H1 (cell line): ENCODE data around the gene SLC38A2. TPM values are rescaled to one million over a fixed set of nuclear protein-coding genes. Genes with fewer than 3 reads are reported as not detected.

Experiments used
- CTCF ChIA-PET: fragments of 300-600 bp; sonication (Branson Sonifier 250); formaldehyde crosslinking; loops from one replicate; lab custom pipeline; 2021; ENCODE audit not compliant: partially characterized antibody; lab: Charles Lee
- POLR2A ChIA-PET: fragments of 300-600 bp; sonication (Branson Sonifier 250); formaldehyde crosslinking; loops from one replicate; lab custom pipeline; 2021; ENCODE audit warnings: inconsistent platforms; ENCODE audit not compliant: partially characterized antibody; lab: Charles Lee
- DNase-seq, 2 experiments: peaks; one replicate each; pipeline versions ENCODE4 v3.0.0 to v3.0.0-alpha.2; 2010 to 2022; ENCODE audit warnings: low spot score in 2 of 2, low read depth in 1 of 2, mixed read lengths in 1 of 2
- FAIRE-seq: peaks from 2 replicates; lab custom pipeline; 2011; peaks lifted over from hg19 to GRCh38; lab: Jason Lieb, UNC
- H2AFZ ChIP-seq: 2 replicates; pipeline ENCODE4 v1.8.1; 2012; ENCODE audit warnings: low read length, inconsistent platforms
- H2AK5ac ChIP-seq: 2 replicates; pipeline ENCODE4 v1.6.1; 2013; ENCODE audit warnings: low read depth, low read length
- H2BK120ac ChIP-seq: replicated peaks from 2 replicates; pipeline ENCODE3; 2013; ENCODE audit warnings: low read depth, low read length, inconsistent platforms
- H2BK12ac ChIP-seq: 2 replicates; pipeline ENCODE4 v1.6.1; 2013; ENCODE audit warnings: low read depth, low read length
- H2BK15ac ChIP-seq: 2 replicates; pipeline ENCODE4 v1.6.1; 2013; ENCODE audit warnings: low read length
- H2BK20ac ChIP-seq: 2 replicates; pipeline ENCODE4 v1.6.1; 2013; ENCODE audit warnings: low read length
- H2BK5ac ChIP-seq: 2 replicates; pipeline ENCODE4 v1.6.1; 2013; ENCODE audit warnings: low read depth, low read length
- H3K14ac ChIP-seq: 2 replicates; pipeline ENCODE4 v1.6.1; 2013; ENCODE audit warnings: inconsistent platforms; ENCODE audit not compliant: insufficient read length
- H3K18ac ChIP-seq: 2 replicates; pipeline ENCODE4 v1.6.1; 2013; ENCODE audit warnings: low read length; ENCODE audit errors: extremely low read depth
- H3K23ac ChIP-seq: 2 replicates; pipeline ENCODE4 v1.6.1; 2013; ENCODE audit warnings: inconsistent platforms; ENCODE audit not compliant: insufficient read length
- H3K23me2 ChIP-seq: 2 replicates; pipeline ENCODE4 v1.6.1; 2013; ENCODE audit warnings: low read depth, low read length
- H3K27ac ChIP-seq: 2 replicates; pipeline ENCODE4 v1.6.1; 2011; ENCODE audit warnings: low read depth, low read length, inconsistent platforms
- H3K27me3 ChIP-seq, 4 experiments: replicated peaks in 1 of 4; 1 replicate in 1 of 4; 2 replicates in 3 of 4; pipeline versions ENCODE4 v1.6.1 to v1.8.1; 2011 to 2013; ENCODE audit warnings: low read length in 3 of 4, mild to moderate bottlenecking in 3 of 4, inconsistent platforms in 2 of 4, mixed read lengths in 2 of 4, moderate library complexity in 1 of 4; ENCODE audit not compliant: control insufficient read depth in 3 of 4, insufficient read depth in 3 of 4; ENCODE audit errors: extremely low read depth in 1 of 4
- H3K36me3 ChIP-seq, 4 experiments: 2 replicates each; pipeline versions ENCODE4 v1.6.1 to v1.8.1; 2011 to 2013; ENCODE audit warnings: mild to moderate bottlenecking in 4 of 4, low read length in 3 of 4, moderate library complexity in 2 of 4, control low read depth in 1 of 4, inconsistent platforms in 1 of 4; ENCODE audit not compliant: insufficient read depth in 4 of 4, control insufficient read depth in 2 of 4
- H3K4ac ChIP-seq: replicated peaks from 2 replicates; pipeline ENCODE3; 2013; ENCODE audit warnings: low read length, low read depth, mixed read lengths, inconsistent platforms; ENCODE audit not compliant: insufficient read length
- H3K4me1 ChIP-seq, 4 experiments: replicated peaks in 1 of 4; 1 replicate in 1 of 4; 2 replicates in 3 of 4; pipeline versions ENCODE4 v1.6.1 to v1.8.1; 2011 to 2013; ENCODE audit warnings: low read length in 3 of 4, inconsistent platforms in 2 of 4, mixed read lengths in 1 of 4; ENCODE audit not compliant: insufficient read depth in 4 of 4, control insufficient read depth in 3 of 4
- H3K4me2 ChIP-seq, 2 experiments: 2 replicates each; pipeline versions ENCODE4 v1.6.1 to v1.8.1; 2011 to 2013; ENCODE audit warnings: low read depth in 2 of 2, low read length in 2 of 2, control low read depth in 1 of 2, inconsistent platforms in 1 of 2, mild to moderate bottlenecking in 1 of 2; ENCODE audit not compliant: insufficient read depth in 1 of 2
- H3K4me3 ChIP-seq, 4 experiments: fragments of 200-600, 300-600 bp in 1 of 4; sonication (generic), shearing (Covaris generic), sonication (Bioruptor Twin) in 1 of 4; 2 replicates each; pipeline versions ENCODE4 v1.5.1 to v1.8.1; 2011 to 2016; ENCODE audit warnings: low read length in 4 of 4, low read depth in 3 of 4, control low read depth in 2 of 4, inconsistent platforms in 2 of 4, mild to moderate bottlenecking in 2 of 4, mixed read lengths in 1 of 4, moderate library complexity in 1 of 4; ENCODE audit not compliant: insufficient read depth in 2 of 4; ENCODE audit errors: extremely low read depth in 1 of 4
- H3K56ac ChIP-seq: replicated peaks from 2 replicates; pipeline ENCODE3; 2013; ENCODE audit warnings: low read depth, mild to moderate bottlenecking, mixed read lengths, low read length, inconsistent platforms; ENCODE audit not compliant: insufficient read length
- H3K79me1 ChIP-seq: 2 replicates; pipeline ENCODE4 v1.6.1; 2013; ENCODE audit warnings: low read depth, low read length, control low read depth
- H3K79me2 ChIP-seq, 2 experiments: 2 replicates each; pipeline versions ENCODE4 v1.6.1 to v1.8.1; 2012 to 2013; ENCODE audit warnings: low read length in 2 of 2, mild to moderate bottlenecking in 2 of 2, inconsistent platforms in 1 of 2; ENCODE audit not compliant: insufficient read depth in 2 of 2, control insufficient read depth in 1 of 2
- H3K9ac ChIP-seq, 4 experiments: replicated peaks in 1 of 4; 1 replicate in 1 of 4; 2 replicates in 3 of 4; pipeline versions ENCODE4 v1.6.1 to v1.8.1; 2011 to 2013; ENCODE audit warnings: low read depth in 3 of 4, low read length in 3 of 4, control low read depth in 2 of 4, mild to moderate bottlenecking in 2 of 4, moderate library complexity in 2 of 4, inconsistent platforms in 1 of 4; ENCODE audit errors: extremely low read depth in 1 of 4
- H3K9me3 ChIP-seq, 2 experiments: 2 replicates each; pipeline versions ENCODE4 v1.6.1 to v1.8.1; 2012 to 2013; ENCODE audit warnings: mild to moderate bottlenecking in 2 of 2, moderate library complexity in 2 of 2, control low read depth in 1 of 2, inconsistent platforms in 1 of 2, low read depth in 1 of 2, low read length in 1 of 2, mixed read lengths in 1 of 2; ENCODE audit not compliant: insufficient read depth in 2 of 2
- H4K20me1 ChIP-seq, 2 experiments: replicated peaks in 1 of 2; 2 replicates each; pipeline versions ENCODE3 to v1.8.1; 2011 to 2013; ENCODE audit warnings: inconsistent platforms in 2 of 2, low read length in 2 of 2, mild to moderate bottlenecking in 1 of 2; ENCODE audit not compliant: insufficient read depth in 2 of 2, control insufficient read depth in 1 of 2
- H4K5ac ChIP-seq: 2 replicates; pipeline ENCODE4 v1.6.1; 2013; ENCODE audit warnings: low read length, low read depth, mixed read lengths, inconsistent platforms; ENCODE audit not compliant: insufficient read length
- H4K8ac ChIP-seq: 2 replicates; pipeline ENCODE4 v1.8.0; 2013; ENCODE audit warnings: mild to moderate bottlenecking, moderate library complexity, low read length, inconsistent platforms; ENCODE audit not compliant: insufficient read depth; ENCODE audit errors: extremely low read depth
- H4K91ac ChIP-seq: replicated peaks from 2 replicates; pipeline ENCODE3; 2013; ENCODE audit warnings: low read length, mixed read lengths, inconsistent platforms; ENCODE audit not compliant: insufficient read length
- BRCA1 ChIP-seq: IDR thresholded peaks from 2 replicates; pipeline ENCODE4 v1.6.1; 2012; ENCODE audit warnings: low read depth, low read length, improper control_type of control experiment
- CBX8 ChIP-seq: fragments of 300-800, 300-1000 bp; sonication (generic); IDR thresholded peaks from 2 replicates; pipeline ENCODE4 v1.7.1; 2016; ENCODE audit warnings: low read depth, low read length, borderline replicate concordance
- CHD2 ChIP-seq: IDR thresholded peaks from 2 replicates; pipeline ENCODE4 v1.6.1; 2012; ENCODE audit warnings: low read length, improper control_type of control experiment
- JUND ChIP-seq: IDR thresholded peaks from 2 replicates; pipeline ENCODE4 v1.6.1; 2011; ENCODE audit warnings: mild to moderate bottlenecking, improper control_type of control experiment, low read length
- KDM4A ChIP-seq: IDR thresholded peaks from one replicate; pipeline ENCODE4 v1.7.1; 2012; ENCODE audit warnings: low read depth, mild to moderate bottlenecking, moderate library complexity, low read length, inconsistent platforms; ENCODE audit not compliant: severe bottlenecking
- KDM5A ChIP-seq: fragments of 200-600 bp; IDR thresholded peaks from 2 replicates; pipeline ENCODE4 v1.7.1; 2012; ENCODE audit warnings: mild to moderate bottlenecking, low read length, inconsistent platforms, mixed read lengths
- RAD21 ChIP-seq, 2 experiments: IDR thresholded peaks in 1 of 2; conservative IDR thresholded peaks in 1 of 2; 2 replicates each; pipeline ENCODE4 v1.6.1; 2011; ENCODE audit warnings: low read depth in 2 of 2, low read length in 2 of 2, improper control_type of control experiment in 1 of 2, inconsistent platforms in 1 of 2, mild to moderate bottlenecking in 1 of 2, moderate library complexity in 1 of 2
- RBBP5 ChIP-seq: IDR thresholded peaks from 2 replicates; pipeline ENCODE4 v1.7.1; 2012; ENCODE audit warnings: low read depth, mild to moderate bottlenecking, inconsistent platforms, low read length, moderate library complexity, borderline replicate concordance
- RNF2 ChIP-seq: fragments of 200-900, 300-1000 bp; sonication (generic); IDR thresholded peaks from 2 replicates; pipeline ENCODE4 v1.7.1; 2016; ENCODE audit warnings: borderline replicate concordance, low read depth, mild to moderate bottlenecking, antibody characterized with exemption, low read length; ENCODE audit not compliant: poor library complexity, severe bottlenecking; ENCODE audit errors: missing control alignments
- SIN3A ChIP-seq, 2 experiments: IDR thresholded peaks in 1 of 2; conservative IDR thresholded peaks in 1 of 2; 2 replicates each; pipeline ENCODE4 v1.6.1; 2011 to 2012; ENCODE audit warnings: low read length in 2 of 2, improper control_type of control experiment in 1 of 2, low read depth in 1 of 2, mild to moderate bottlenecking in 1 of 2
- SIX5 ChIP-seq: IDR thresholded peaks from 2 replicates; pipeline ENCODE4 v1.6.1; 2011; ENCODE audit warnings: mild to moderate bottlenecking, low read depth, low read length
- TAF1 ChIP-seq: IDR thresholded peaks from 2 replicates; pipeline ENCODE4 v1.6.1; 2011; ENCODE audit warnings: mild to moderate bottlenecking, low read depth, low read length
- TBP ChIP-seq: IDR thresholded peaks from 2 replicates; pipeline ENCODE4 v1.6.1; 2011; ENCODE audit warnings: low read depth, low read length, improper control_type of control experiment
- TEAD4 ChIP-seq: IDR thresholded peaks from 2 replicates; pipeline ENCODE4 v1.6.1; 2012; ENCODE audit warnings: low read depth, low read length, inconsistent platforms, mixed read lengths
- WGBS, 2 experiments: shearing (Covaris generic) in 1 of 2; methylation state at CpG; one replicate each; pipeline versions ENCODE4 v1.1.6 to v1.1.7; 2013 to 2015; ENCODE audit warnings: low lambda C conversion rate in 2 of 2, mixed read lengths in 2 of 2, inconsistent platforms in 1 of 2, low coverage in 1 of 2, missing lambda C conversion rate in 1 of 2; ENCODE audit not compliant: insufficient replicate concordance in 2 of 2, insufficient coverage in 1 of 2, insufficient read length in 1 of 2; ENCODE audit errors: extremely low coverage in 1 of 2, missing lambda C conversion rate in 1 of 2; 5-methylcytosine and 5-hydroxymethylcytosine counted together
- polyA plus RNA-seq, 7 experiments: library from polyadenylated mRNA; depleted of rRNA in 3 of 7; stranded (reverse) in 5 of 7; unstranded in 2 of 7; fragments of >200 nt in 5 of 7; fragments of 200-250 nt in 2 of 7; gene quantifications; 1 replicate in 5 of 7; 2 replicates in 1 of 7; 4 replicates in 1 of 7; pipeline versions ENCODE4 v1.2.1 to v1.2.3, GENCODE V29; 2011 to 2013; ENCODE audit warnings: missing spikeins in 2 of 7, mixed read lengths in 2 of 7
- total RNA-seq: library from RNA; stranded (reverse); fragmentation: NEBNext Ultra II Directional; extraction: Animal tissue kit (Norgen Biotek cat#: 25700); gene quantifications from 2 replicates; pipeline ENCODE4 v1.2.1, GENCODE V29; 2021

Gene SLC38A2
- total and polyA plus RNA-seq, 2 of the 8 experiments (the other 6 are each of a cell fraction or from before 2014, with no cell fraction given) = 163 to 684 TPM

DNA sequence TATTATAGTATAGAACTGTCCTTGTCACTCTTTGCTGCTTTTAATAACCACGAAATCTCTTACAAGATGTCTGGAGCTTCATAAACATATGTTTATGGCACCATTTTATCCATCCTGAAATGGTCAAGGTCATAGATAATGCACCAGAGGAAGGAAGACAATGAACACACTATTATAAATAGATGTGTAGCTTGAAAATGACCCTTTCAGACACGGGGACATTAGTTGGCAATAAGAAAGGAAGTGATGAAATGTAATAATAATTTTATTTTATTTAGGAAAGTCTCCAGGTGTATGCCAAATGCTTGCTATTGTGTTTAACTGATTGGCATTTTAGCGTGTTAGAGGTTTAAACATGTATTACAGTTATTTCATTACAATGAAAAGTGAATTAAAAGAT lies 36.8 kb upstream of the SLC38A2 start:
- no peak overlapping the region for H3K27ac ChIP-seq
- no peak overlapping the region for H4K8ac ChIP-seq
- H4K20me1 ChIP-seq = no peaks in the 10 kb centered on the region
- H3K27me3 ChIP-seq = no peaks in the 10 kb centered on the region
- no peak overlapping the region for H2BK12ac ChIP-seq
- H3K9ac ChIP-seq = no peak overlapping the region
- no peak for FAIRE-seq
- no peaks in the 10 kb centered on the region for H3K79me2 ChIP-seq
- no peak overlapping the region for H2BK20ac ChIP-seq
- H4K91ac ChIP-seq = no peak overlapping the region
- H2BK15ac ChIP-seq = no peak overlapping the region
- no peak overlapping the region for H2BK5ac ChIP-seq
- no peak overlapping the region for H2AK5ac ChIP-seq
- TF ChIP-seq RBBP5 (no peak), SIN3A (conservative IDR thresholded peaks at IDR 0.05 in 1 of 2, IDR thresholded peaks at IDR 0.05 in 1 of 2; ENCODE audit: low read depth in 1 of 2, low read length in 2 of 2) (no peak), RNF2 (no peak), BRCA1 (no peak), TBP (no peak), TEAD4 (no peak), RAD21 (IDR thresholded peaks at IDR 0.05 in 1 of 2, conservative IDR thresholded peaks at IDR 0.05 in 1 of 2; ENCODE audit: low read depth in 2 of 2, low read length in 2 of 2) (no peak), CHD2 (no peak), KDM5A (no peak), JUND (no peak), KDM4A (no peak), SIX5 (no peak), TAF1 (no peak), CBX8 (no peak)
- no peaks in the 10 kb centered on the region for H3K4me1 ChIP-seq
- 90% methylated on average over 3 of the region's 3 CpGs; no CpG with 5 or more reads in 1 of the 2 experiments for WGBS, 2 experiments
- no peaks in the 10 kb centered on the region; the same call in 1 of the 2 replicates for H3K23me2 ChIP-seq
- DNase-seq = no peak
- no peak overlapping the region for H3K14ac ChIP-seq
- H3K79me1 ChIP-seq = no peaks in the 10 kb centered on the region
- H3K9me3 ChIP-seq = no peaks in the 10 kb centered on the region
- ChIA-PET CTCF (interaction anchor here (1.0 kb wide), 1 partner anchor 22 kb away, joined by 3 read pairs; no protein-coding TSS in a partner anchor), POLR2A (interaction anchor here (0.8 to 1.0 kb wide), 2 partner anchors 14 to 35 kb away, joined by 3 read pairs; no protein-coding TSS in a partner anchor)
- no peaks in the 10 kb centered on the region; a peak in 1 of 8 replicates for H3K36me3 ChIP-seq
- H4K5ac ChIP-seq = no peak overlapping the region
- H3K4ac ChIP-seq = no peak overlapping the region
- H3K23ac ChIP-seq = no peak overlapping the region
- H2BK120ac ChIP-seq = no peak overlapping the region
- no peak overlapping the region for H3K4me2 ChIP-seq
- H3K4me3 ChIP-seq = no peak overlapping the region
- H3K18ac ChIP-seq = no peak overlapping the region
- H3K56ac ChIP-seq = no peak overlapping the region
- H2AFZ ChIP-seq = no peak overlapping the region
